Measurements from ENCODE around the gene EPHB4.
"Not testable (repeated sequence)": the region's sequence is repeated elsewhere in the genome, so short reads cannot be mapped to it uniquely, and the experiment has no call there.

Gene EPHB4

GRCh38 chr7:100812729-100813128 is 14.6 kb downstream of the EPHB4 start:
- Histone ChIP-seq H3K9ac (no peak overlapping the region), H3K4me1 (ENCODE audit: low read depth, poor library complexity, severe bottlenecking) (no peaks in the 10 kb centered on the region), H4K20me1 (ENCODE audit: insufficient read depth) (no peaks in the 10 kb centered on the region), H3K36me3 (ENCODE audit: insufficient read depth) (no peaks in the 10 kb centered on the region), H3K4me3 (IDR thresholded peaks at IDR 0.05; ENCODE audit: insufficient read depth, low read depth, low read length) (no peak overlapping the region), H3K79me2 (ENCODE audit: insufficient read depth, low read depth) (no peaks in the 10 kb centered on the region), H3K27ac (no peak overlapping the region), H3K27me3 (ENCODE audit: insufficient read depth, low read depth) (peaks cover 54% of the 10 kb centered on the region), H3K4me2 (no peak overlapping the region), H2AFZ (ENCODE audit: low read depth) (no peak overlapping the region)
- no peak for TF ChIP-seq CTCF (conservative IDR thresholded peaks at IDR 0.05; ENCODE audit: low read depth, low read length)

- Histone ChIP-seq H3K9ac (no peak overlapping the region), H3K4me3 (IDR thresholded peaks at IDR 0.05; ENCODE audit: insufficient read depth, low read depth, low read length) (no peak overlapping the region), H2AFZ (ENCODE audit: low read depth) (no peak overlapping the region), H4K20me1 (ENCODE audit: insufficient read depth) (no peaks in the 10 kb centered on the region), H3K4me2 (no peak overlapping the region), H3K79me2 (ENCODE audit: insufficient read depth, low read depth) (no peaks in the 10 kb centered on the region), H3K27me3 (ENCODE audit: insufficient read depth, low read depth) (peaks cover 44% of the 10 kb centered on the region), H3K36me3 (ENCODE audit: insufficient read depth) (no peaks in the 10 kb centered on the region), H3K4me1 (ENCODE audit: low read depth, poor library complexity, severe bottlenecking) (no peaks in the 10 kb centered on the region), H3K27ac (no peak overlapping the region)
- no peak for TF ChIP-seq CTCF (conservative IDR thresholded peaks at IDR 0.05; ENCODE audit: low read depth, low read length)
Observed at GRCh38 chr7:100811480-100811879, 15.8 kb downstream of the EPHB4 start.

GRCh38 chr7:100808354-100808875 is 18.9 kb downstream of the EPHB4 start:
- Histone ChIP-seq H4K20me1 (ENCODE audit: insufficient read depth) (no peaks in the 10 kb centered on the region), H3K4me2 (no peak overlapping the region), H3K4me1 (ENCODE audit: low read depth, poor library complexity, severe bottlenecking) (peaks cover 5% of the 10 kb centered on the region), H2AFZ (ENCODE audit: low read depth) (no peak overlapping the region), H3K9ac (no peak overlapping the region), H3K36me3 (ENCODE audit: insufficient read depth) (no peaks in the 10 kb centered on the region), H3K4me3 (IDR thresholded peaks at IDR 0.05; ENCODE audit: insufficient read depth, low read depth, low read length) (no peak overlapping the region), H3K27ac (no peak overlapping the region), H3K79me2 (ENCODE audit: insufficient read depth, low read depth) (no peaks in the 10 kb centered on the region), H3K27me3 (ENCODE audit: insufficient read depth, low read depth) (peaks cover 36% of the 10 kb centered on the region)
- TF ChIP-seq CTCF (conservative IDR thresholded peaks at IDR 0.05; ENCODE audit: low read depth, low read length), result no peak

- H3K4me2 ChIP-seq; H3K27ac ChIP-seq; H3K4me1 ChIP-seq (ENCODE audit: low read depth, poor library complexity, severe bottlenecking); H3K36me3 ChIP-seq (ENCODE audit: insufficient read depth); H3K79me2 ChIP-seq (ENCODE audit: insufficient read depth, low read depth); H2AFZ ChIP-seq (ENCODE audit: low read depth); H3K4me3 ChIP-seq (IDR thresholded peaks at IDR 0.05; ENCODE audit: insufficient read depth, low read depth, low read length); H4K20me1 ChIP-seq (ENCODE audit: insufficient read depth); H3K9ac ChIP-seq: not testable (repeated sequence)
- H3K27me3 ChIP-seq (ENCODE audit: insufficient read depth, low read depth), result peaks cover 39% of the 10 kb centered on the region
Observed at GRCh38 chr7:100806883-100807282, 20.4 kb downstream of the EPHB4 start.

- H3K4me2 ChIP-seq, result no peak overlapping the region
- no peak for TF ChIP-seq CTCF (conservative IDR thresholded peaks at IDR 0.05; ENCODE audit: low read depth, low read length)
- H4K20me1 ChIP-seq (ENCODE audit: insufficient read depth), result no peaks in the 10 kb centered on the region
- no peak overlapping the region for H3K4me3 ChIP-seq (IDR thresholded peaks at IDR 0.05; ENCODE audit: insufficient read depth, low read depth, low read length)
- no peak overlapping the region for H2AFZ ChIP-seq (ENCODE audit: low read depth)
- no peak overlapping the region for H3K27ac ChIP-seq
- H3K79me2 ChIP-seq (ENCODE audit: insufficient read depth, low read depth), result no peaks in the 10 kb centered on the region
- peaks cover 5% of the 10 kb centered on the region for H3K4me1 ChIP-seq (ENCODE audit: low read depth, poor library complexity, severe bottlenecking)
- no peak overlapping the region for H3K9ac ChIP-seq
- peaks cover 39% of the 10 kb centered on the region for H3K27me3 ChIP-seq (ENCODE audit: insufficient read depth, low read depth)
- H3K36me3 ChIP-seq (ENCODE audit: insufficient read depth), result no peaks in the 10 kb centered on the region
Observed at GRCh38 chr7:100806276-100806675, 21.0 kb downstream of the EPHB4 start.

All from KMS-11 (cell line).